Heart right ventricle (tissue), 16 donors: ENCODE results near the gene GATD1. TPM values are rescaled to one million over a fixed set of nuclear protein-coding genes. Genes with fewer than 3 reads are reported as not detected.

Experiments
- ATAC-seq, 8 donors: fragments of 200-7000 bp; cut with Tn5 transposase; one replicate each; pipeline ENCODE4 v1.9.1; 2020; ENCODE audit warnings: mild to moderate bottlenecking in 8 of 8, moderate library complexity in 8 of 8, moderate number of reproducible peaks in 1 of 8
- DNase-seq, 2 donors: peaks; one replicate each; pipeline ENCODE4 v3.0.0-alpha.2; 2020
- H3K27ac ChIP-seq, 10 donors: fragments of 200-600 bp; sonication (generic) in 2 of 10; one replicate each; pipeline versions ENCODE4 v1.5.0 to v1.8.0; 2020 to 2022; ENCODE audit warnings: mild to moderate bottlenecking in 3 of 10
- H3K27me3 ChIP-seq, 7 donors: fragments of 200-600 bp; one replicate each; pipeline ENCODE4 v1.8.0; 2021 to 2022; ENCODE audit warnings: mild to moderate bottlenecking in 2 of 7
- H3K36me3 ChIP-seq, 9 donors: fragments of 200-600 bp; sonication (generic) in 1 of 9; one replicate each; pipeline versions ENCODE4 v1.5.0 to v1.8.0; 2020 to 2022; ENCODE audit warnings: mild to moderate bottlenecking in 2 of 9
- H3K4me1 ChIP-seq, 9 donors: fragments of 200-600 bp; sonication (generic) in 1 of 9; one replicate each; pipeline versions ENCODE4 v1.5.0 to v1.8.0; 2020 to 2022; ENCODE audit warnings: mild to moderate bottlenecking in 4 of 9
- H3K4me3 ChIP-seq, 10 donors: fragments of 200-600 bp; sonication (generic) in 2 of 10; one replicate each; pipeline versions ENCODE4 v1.5.0 to v1.8.0; 2020 to 2022; ENCODE audit warnings: mild to moderate bottlenecking in 7 of 10, moderate library complexity in 2 of 10
- H3K9me3 ChIP-seq, 11 donors: fragments of 200-600 bp in 10 of 11; sonication (generic) in 2 of 11; one replicate each; pipeline versions ENCODE4 v1.5.0 to v1.8.0; 2013 to 2022; ENCODE audit warnings: mild to moderate bottlenecking in 2 of 11, control low read depth in 1 of 11, moderate library complexity in 1 of 11
- CTCF ChIP-seq, 9 donors: fragments of 200-600 bp; sonication (generic) in 2 of 9; IDR thresholded peaks; one replicate each; pipeline versions ENCODE4 v1.5.0 to v1.8.0; 2021 to 2022; ENCODE audit warnings: antibody characterized with exemption in 9 of 9, mild to moderate bottlenecking in 5 of 9, moderate library complexity in 1 of 9
- WGBS, 2 donors: extraction: QIAGEN DNeasy Blood & Tissue Kit; methylation state at CpG; one replicate each; pipeline ENCODE4 v1.1.7; 2013; ENCODE audit warnings: inconsistent platforms in 1 of 2; 5-methylcytosine and 5-hydroxymethylcytosine counted together
- intact Hi-C, 10 donors: fragments of 100-400 bp; cut with DNase I; formaldehyde crosslinking; loops; one replicate each; pipeline versions ENCODE4 v1.11.1 to v1.14.2; 2022
- polyA plus RNA-seq, 2 donors: library from polyadenylated mRNA; stranded (reverse); fragments of 200-250 nt; gene quantifications; one replicate each; pipeline ENCODE4 v1.2.3, GENCODE V29; 2013
- total RNA-seq, 10 donors: library from RNA; stranded (reverse); fragmentation: NEBNext Ultra II Directional in 3 of 10; extraction: Animal tissue kit (Norgen Biotek cat#: 25700) in 3 of 10; gene quantifications; one replicate each; pipeline versions ENCODE4 v1.2.1 to v1.2.4, GENCODE V29; 2021 to 2023
- donor health status: Arrhythmogenic right ventricular cardiomyopathy.
- donor health status: ischemic (EF 13 %, LVEDD 7.1; RV severe dilation, severe dysfunction).
- donor health status: healthy with polysubstance abuse.
- donor health status: DM: no; HTN: yes; CAD: no.
- donor health status: DM: no; HTN: no; CAD: no.
- donor health status: ischemic (EF 25% LVEDD 6.9; RV normal size, moderate dysfunction).
- donor health status: ischemic (EF 25% LVEDD 5.7; RV mildly dilated, moderate dysfunction).
- donor health status: healthy.
- donor health status: DM: yes; HTN: yes; CAD: no.
- donor health status: Ischemic cardiomyopathy.
- donor health status: ischemic (EF 35%, LVEDD 5.7; RV mildly dilated, moderate dysfunction).
- donor health status: nonischemic (EF 11% LVEDD 7.7; RV severe dilation, severe dysfunction).
- donor health status: DM: yes; HTN: yes; CAD: no.
- donor health status: PGD.
- donor health status: ischemic (EF 29% LVEDD 5.4; RV normal size, mild dysfunction).
- donor health status: nonischemic (EF 23%, LVEDD 6.1; RV moderate dilation, normal function).

Gene GATD1
- total and polyA plus RNA-seq, 12 donors = 15.0 to 32.4 (median 26.0) TPM

- peak in 1 of 8 donors; percentile 24 for ATAC-seq
- Histone ChIP-seq H3K27me3 (peaks cover 28 to 84% (median 76%) of the 10 kb centered on the region in 7 donors), H3K9me3 (no peaks in the 10 kb centered on the region), H3K4me3 (no peak overlapping the region), H3K36me3 (no peaks in the 10 kb centered on the region), H3K27ac (no peak overlapping the region), H3K4me1 (peaks cover 10 to 55% (median 29%) of the 10 kb centered on the region in 9 donors)
- peak in 8 of 9 donors; percentile 57 to 78 (median 68) for TF ChIP-seq CTCF (IDR thresholded peaks at IDR 0.05)
- intact Hi-C loops = loop anchor here in 9 of 10 donors (1.0 to 10.0 kb wide), 6 partner anchors 59 to 171 kb away; no protein-coding TSS in a partner anchor
- 45 to 54% methylated on average over 8 of the region's 8 CpGs for WGBS, 2 donors
- no peak for DNase-seq
These were observed 54.0 kb downstream of the GATD1 start for GRCh38 chr11:723120-723883.

GRCh38 chr11:722346-722811, 54.9 kb downstream of the GATD1 start:
- intact Hi-C loops = loop anchor here in 9 of 10 donors (2.0 to 10.0 kb wide), 5 partner anchors 58 to 170 kb away; no protein-coding TSS in a partner anchor
- peaks cover 28 to 82% (median 75%) of the 10 kb centered on the region in 7 donors for H3K27me3 ChIP-seq
- 59 to 68% methylated on average over 20 of the region's 20 CpGs for WGBS, 2 donors

GRCh38 chr11:721741-722345, 55.4 kb downstream of the GATD1 start:
- DNase-seq (no peak), ATAC-seq (no peak)
- 32 to 33% methylated on average over 27 to 33 of the region's 33 CpGs for WGBS, 2 donors
- H3K4me3 ChIP-seq = peak overlapping the region in 1 of 10 donors; percentile 10
- H3K9me3 ChIP-seq = no peaks in the 10 kb centered on the region
- peaks cover 8 to 42% (median 25%) of the 10 kb centered on the region in 9 donors for H3K4me1 ChIP-seq
- no peak overlapping the region for H3K27ac ChIP-seq
- H3K27me3 ChIP-seq = peaks cover 28 to 76% (median 70%) of the 10 kb centered on the region in 7 donors
- intact Hi-C loops = loop anchor here in 9 of 10 donors (2.0 to 10.0 kb wide), 5 partner anchors 57 to 170 kb away; no protein-coding TSS in a partner anchor
- TF ChIP-seq CTCF (IDR thresholded peaks at IDR 0.05) = no peak
- H3K36me3 ChIP-seq = no peaks in the 10 kb centered on the region

More at GRCh38 chr11:722346-722811, 54.9 kb downstream of the GATD1 start:
- Histone ChIP-seq H3K27ac (no peak overlapping the region), H3K4me3 (peak overlapping the region in 1 of 10 donors; percentile 10), H3K9me3 (no peaks in the 10 kb centered on the region), H3K36me3 (no peaks in the 10 kb centered on the region), H3K4me1 (peaks cover 8 to 46% (median 25%) of the 10 kb centered on the region in 9 donors)
- TF ChIP-seq CTCF (IDR thresholded peaks at IDR 0.05) = no peak
- ATAC-seq (no peak), DNase-seq (no peak)

GRCh38 chr11:721247-721740, 56.0 kb downstream of the GATD1 start:
- WGBS, 2 donors = 24 to 34% methylated on average over 28 of the region's 28 CpGs
- ATAC-seq (no peak), DNase-seq (no peak)
- no peaks in the 10 kb centered on the region for H3K36me3 ChIP-seq
- TF ChIP-seq CTCF (IDR thresholded peaks at IDR 0.05) = no peak
- H3K4me3 ChIP-seq = peak overlapping the region in 3 of 10 donors; percentile 5 to 30 (median 22)
- no peak overlapping the region for H3K27ac ChIP-seq
- intact Hi-C loops = loop anchor here in 6 of 10 donors (5.0 to 10.0 kb wide), 4 partner anchors 56 to 169 kb away; no protein-coding TSS in a partner anchor
- H3K4me1 ChIP-seq = peaks cover 4 to 36% (median 19%) of the 10 kb centered on the region in 9 donors
- H3K27me3 ChIP-seq = peaks cover 28 to 71% (median 65%) of the 10 kb centered on the region in 7 donors
- H3K9me3 ChIP-seq = no peaks in the 10 kb centered on the region
